Mesothelial cell of epicardium (in vitro differentiated cells): ENCODE measurements around the gene MFN2. TPM values are rescaled to one million over a fixed set of nuclear protein-coding genes. Genes with fewer than 3 reads are reported as not detected.

Experiments
- DNase-seq, 2 experiments: peaks; one replicate each; pipeline ENCODE4 v3.0.0; 2021; ENCODE audit warnings: low spot score in 2 of 2; ENCODE audit not compliant: unreplicated experiment in 2 of 2
- H3K27ac Mint-ChIP-seq: 2 replicates; pipeline ENCODE4 v1.8.0; 2021; ENCODE audit warnings: mixed read lengths
- H3K27me3 Mint-ChIP-seq: 2 replicates; pipeline ENCODE4 v1.8.0; 2021; ENCODE audit warnings: low read depth, mixed read lengths
- H3K36me3 Mint-ChIP-seq: 2 replicates; pipeline ENCODE4 v1.8.0; 2021; ENCODE audit warnings: mixed read lengths
- H3K4me1 Mint-ChIP-seq: 2 replicates; pipeline ENCODE4 v1.8.0; 2021; ENCODE audit warnings: mixed read lengths
- H3K4me3 Mint-ChIP-seq: 2 replicates; pipeline ENCODE4 v1.8.0; 2021; ENCODE audit warnings: mild to moderate bottlenecking, moderate library complexity, mixed read lengths
- H3K9me3 Mint-ChIP-seq: 2 replicates; pipeline ENCODE4 v1.8.0; 2021; ENCODE audit warnings: mixed read lengths
- CTCF ChIP-seq: fragments of 200-600 bp; sonication (generic); IDR thresholded peaks from one replicate; pipeline ENCODE4 v1.5.0; 2021; ENCODE audit warnings: antibody characterized with exemption; ENCODE audit not compliant: unreplicated experiment
- total RNA-seq: library from RNA; stranded (reverse); gene quantifications from 3 replicates; pipeline ENCODE4 v1.2.1, GENCODE V29; 2021

The MFN2 gene
- total RNA-seq, 1 donor from 2014 or later, result 53.7 TPM

- Mint-ChIP-seq H3K4me3 (peak overlapping the region; percentile 13), H3K9me3 (no peaks in the 10 kb centered on the region), H3K27me3 (no peaks in the 10 kb centered on the region), H3K4me1 (peaks cover 13% of the 10 kb centered on the region), H3K36me3 (no peaks in the 10 kb centered on the region), H3K27ac (peak overlapping the region; percentile 8)
- no peak for DNase-seq
- TF ChIP-seq CTCF, result no peak
Observed at GRCh38 chr1:12052008-12052573, 71.8 kb downstream of the MFN2 start.

- Mint-ChIP-seq H3K4me3 (no peak overlapping the region), H3K9me3 (no peaks in the 10 kb centered on the region)
Observed at GRCh38 chr1:12052997-12053686, 72.9 kb downstream of the MFN2 start.

GRCh38 chr1:12053752-12054548, 73.7 kb downstream of the MFN2 start:
- Mint-ChIP-seq H3K4me3 (no peak overlapping the region), H3K36me3 (no peaks in the 10 kb centered on the region), H3K9me3 (no peaks in the 10 kb centered on the region), H3K4me1 (peaks cover 13% of the 10 kb centered on the region), H3K27ac (no peak overlapping the region), H3K27me3 (peaks cover 4% of the 10 kb centered on the region)
- no peak for DNase-seq
- TF ChIP-seq CTCF, result no peak

More at GRCh38 chr1:12052997-12053686, 72.9 kb downstream of the MFN2 start:
- Mint-ChIP-seq H3K27ac (peak overlapping the region; percentile 32), H3K4me1 (peaks cover 13% of the 10 kb centered on the region), H3K36me3 (no peaks in the 10 kb centered on the region), H3K27me3 (no peaks in the 10 kb centered on the region)
- no peak for TF ChIP-seq CTCF
- no peak for DNase-seq

- no peak overlapping the region for H3K27ac Mint-ChIP-seq
- peaks cover 13% of the 10 kb centered on the region for H3K4me1 Mint-ChIP-seq
- peaks cover 15% of the 10 kb centered on the region for H3K27me3 Mint-ChIP-seq
Observed at GRCh38 chr1:12055259-12055658, 75.0 kb downstream of the MFN2 start.

More at GRCh38 chr1:12055259-12055658, 75.0 kb downstream of the MFN2 start:
- H3K4me3 Mint-ChIP-seq, result no peak overlapping the region
- no peak for DNase-seq
- H3K36me3 Mint-ChIP-seq, result no peaks in the 10 kb centered on the region
- H3K9me3 Mint-ChIP-seq, result peaks cover 4% of the 10 kb centered on the region
- TF ChIP-seq CTCF, result no peak
